GM19025 (cell line): ENCODE measurements around the gene ADAM12.

ENCODE experiments used
- ATAC-seq: cut with Tn5 transposase; IDR thresholded peaks from one replicate; pipeline ENCODE4 v1.9.1; 2021; ENCODE audit warnings: mild to moderate bottlenecking, low read depth, moderate library complexity; ENCODE audit not compliant: unreplicated experiment

The ADAM12 gene

GRCh38 chr10:126098226-126098581 lies 290.1 kb downstream of the ADAM12 start:
- no peak for ATAC-seq

- ATAC-seq = no peak
Observed at GRCh38 chr10:126097558-126098225, 290.6 kb downstream of the ADAM12 start.

- ATAC-seq = no peak
Observed at GRCh38 chr10:126094537-126094936, 293.7 kb downstream of the ADAM12 start.

GRCh38 chr10:126092366-126093215 lies 295.7 kb downstream of the ADAM12 start:
- no peak for ATAC-seq

- no peak for ATAC-seq
Observed at GRCh38 chr10:126090911-126091728, 297.2 kb downstream of the ADAM12 start.

GRCh38 chr10:126090443-126090842 lies 297.8 kb downstream of the ADAM12 start:
- ATAC-seq = no peak

GRCh38 chr10:126087796-126088505 lies 300.3 kb downstream of the ADAM12 start:
- ATAC-seq = no peak

GRCh38 chr10:126087153-126087680 lies 301.1 kb downstream of the ADAM12 start:
- ATAC-seq = no peak

- no peak for ATAC-seq
Observed at GRCh38 chr10:126085806-126086205, 302.5 kb downstream of the ADAM12 start.

GRCh38 chr10:126084369-126084768 lies 303.9 kb downstream of the ADAM12 start:
- no peak for ATAC-seq

GRCh38 chr10:126083009-126083408 lies 305.3 kb downstream of the ADAM12 start:
- no peak for ATAC-seq

GRCh38 chr10:126081841-126082466 lies 306.3 kb downstream of the ADAM12 start:
- ATAC-seq = no peak

- ATAC-seq = no peak
Observed at GRCh38 chr10:126080879-126081411, 307.3 kb downstream of the ADAM12 start.

- no peak for ATAC-seq
Observed at GRCh38 chr10:126080291-126080825, 307.9 kb downstream of the ADAM12 start.

GRCh38 chr10:126075009-126075408 lies 313.3 kb downstream of the ADAM12 start:
- no peak for ATAC-seq

GRCh38 chr10:126074291-126074690 lies 314.0 kb downstream of the ADAM12 start:
- ATAC-seq = no peak

GRCh38 chr10:126073606-126074005 lies 314.7 kb downstream of the ADAM12 start:
- no peak for ATAC-seq

GRCh38 chr10:126072622-126073021 lies 315.7 kb downstream of the ADAM12 start:
- ATAC-seq = no peak

GRCh38 chr10:126070476-126071215 lies 317.6 kb downstream of the ADAM12 start:
- no peak for ATAC-seq
